HG02678 (cell line): ENCODE results near the gene NUTM2F.
"Not testable (repeated sequence)": the region's sequence is repeated elsewhere in the genome, so short reads cannot be mapped to it uniquely, and the experiment has no call there.

Experiments
- ATAC-seq: cut with Tn5 transposase; IDR thresholded peaks from one replicate; pipeline ENCODE4 v1.9.1; 2021; ENCODE audit warnings: mild to moderate bottlenecking, moderate library complexity; ENCODE audit not compliant: unreplicated experiment

The NUTM2F gene

GRCh38 chr9:94317949-94318657, 10.3 kb downstream of the NUTM2F start:
- ATAC-seq: not testable (repeated sequence)

- peak; percentile 82 for ATAC-seq
Observed at GRCh38 chr9:94316236-94316635, 12.2 kb downstream of the NUTM2F start.

GRCh38 chr9:94315034-94315984, 13.1 kb downstream of the NUTM2F start:
- ATAC-seq: not testable (repeated sequence)

- no peak for ATAC-seq
Observed at GRCh38 chr9:94303321-94303720, 25.1 kb downstream of the NUTM2F start.

GRCh38 chr9:94302426-94302825, 26.0 kb downstream of the NUTM2F start:
- no peak for ATAC-seq

GRCh38 chr9:94301583-94301982, 26.9 kb downstream of the NUTM2F start:
- no peak for ATAC-seq

GRCh38 chr9:94300470-94301301, 27.8 kb downstream of the NUTM2F start:
- no peak for ATAC-seq

GRCh38 chr9:94298949-94299599, 29.4 kb downstream of the NUTM2F start:
- no peak for ATAC-seq

- ATAC-seq: no peak
Observed at GRCh38 chr9:94289691-94290090, 38.8 kb downstream of the NUTM2F start.

- ATAC-seq: no peak
Observed at GRCh38 chr9:94287877-94288513, 40.4 kb downstream of the NUTM2F start.

GRCh38 chr9:94286116-94286515, 42.3 kb downstream of the NUTM2F start:
- no peak for ATAC-seq

GRCh38 chr9:94281101-94281500, 47.3 kb downstream of the NUTM2F start:
- no peak for ATAC-seq

- no peak for ATAC-seq
Observed at GRCh38 chr9:94280409-94280989, 47.9 kb downstream of the NUTM2F start.

GRCh38 chr9:94277885-94278536, 50.4 kb downstream of the NUTM2F start:
- no peak for ATAC-seq

- ATAC-seq: not testable (repeated sequence)
Observed at GRCh38 chr9:94277029-94277428, 51.4 kb downstream of the NUTM2F start.

GRCh38 chr9:94270009-94270408, 58.4 kb downstream of the NUTM2F start:
- no peak for ATAC-seq

- ATAC-seq: no peak
Observed at GRCh38 chr9:94269264-94269663, 59.2 kb downstream of the NUTM2F start.
